HCT116 (cell line): ENCODE measurements around the gene GNB1L.

ENCODE experiments used
- CEBPB ChIP-seq: IDR thresholded peaks from 2 replicates; pipeline ENCODE4 v1.6.1; 2012; ENCODE audit warnings: low read depth
- CTCF ChIP-seq, 3 experiments: fragments of 200-600 bp in 1 of 3; sonication (generic) in 1 of 3; IDR thresholded peaks in 2 of 3; conservative IDR thresholded peaks in 1 of 3; 2 replicates each; pipeline ENCODE4 v1.5.1; 2012 to 2017; ENCODE audit warnings: low read depth in 2 of 3, low read length in 2 of 3, antibody characterized with exemption in 1 of 3, borderline replicate concordance in 1 of 3, control low read depth in 1 of 3, mild to moderate bottlenecking in 1 of 3, mixed read lengths in 1 of 3, mixed run types in 1 of 3, moderate library complexity in 1 of 3; ENCODE audit not compliant: insufficient read depth in 1 of 3
- EZH2 ChIP-seq: fragments of 200-600 bp; sonication (generic); IDR thresholded peaks from 2 replicates; pipeline ENCODE4 v1.6.1; 2017; ENCODE audit warnings: antibody characterized with exemption, mixed run types
- EZH2phosphoT487 ChIP-seq: fragments of 200-600 bp; IDR thresholded peaks from 2 replicates; pipeline ENCODE4 v1.6.1; 2018; ENCODE audit warnings: antibody characterized with exemption, borderline replicate concordance
- POLR2A ChIP-seq: IDR thresholded peaks from 2 replicates; pipeline ENCODE4 v1.7.0; 2011; ENCODE audit warnings: borderline replicate concordance; ENCODE audit not compliant: insufficient read depth, insufficient read length; ENCODE audit errors: extremely low read depth
- POLR2AphosphoS5 ChIP-seq: IDR thresholded peaks from 2 replicates; pipeline ENCODE4 v1.6.1; 2011; ENCODE audit warnings: mild to moderate bottlenecking, low read depth, low read length, moderate library complexity
- SP1 ChIP-seq: IDR thresholded peaks from 2 replicates; pipeline ENCODE4 v1.6.1; 2012; ENCODE audit warnings: low read depth

GRCh38 chr22:19762568-19763457 lies 91.9 kb downstream of the GNB1L start:
- no peak for TF ChIP-seq CTCF (IDR thresholded peaks at IDR 0.05 in 2 of 3, conservative IDR thresholded peaks at IDR 0.05 in 1 of 3; ENCODE audit: borderline replicate concordance in 1 of 3, insufficient read depth in 1 of 3, low read depth in 2 of 3, low read length in 2 of 3)
- no peak for TF ChIP-seq POLR2AphosphoS5
- no peak for TF ChIP-seq SP1
- TF ChIP-seq CEBPB: no peak
- no peak for TF ChIP-seq POLR2A
- TF ChIP-seq EZH2: no peak
- TF ChIP-seq EZH2phosphoT487: no peak
